Central memory CD8-positive, alpha-beta T cell (primary cell): ENCODE results near the gene ANKRD10.

Experiments
- ATAC-seq: fragments of 150-1000 bp; cut with Tn5 transposase; replicated peaks from 2 replicates; pipeline ENCODE4 v1.10.0; 2022; ENCODE audit warnings: mild to moderate bottlenecking, moderate FRiP score, moderate number of reproducible peaks; ENCODE audit not compliant: poor library complexity, severe bottlenecking; ENCODE audit errors: extremely low read depth
- DNase-seq, 2 donors: peaks; one replicate each; pipeline ENCODE4 v3.0.0; 2021; ENCODE audit warnings: low spot score in 2 of 2
- H3K27ac Mint-ChIP-seq: one replicate; pipeline ENCODE4 v1.8.0; 2022; ENCODE audit warnings: low read depth, mild to moderate bottlenecking, moderate library complexity, mixed read lengths
- H3K27me3 Mint-ChIP-seq: one replicate; pipeline ENCODE4 v1.8.0; 2022; ENCODE audit warnings: mixed read lengths
- H3K36me3 Mint-ChIP-seq: one replicate; pipeline ENCODE4 v1.8.0; 2022; ENCODE audit warnings: mild to moderate bottlenecking, moderate library complexity, mixed read lengths; ENCODE audit not compliant: insufficient read depth
- H3K4me1 Mint-ChIP-seq: one replicate; pipeline ENCODE4 v1.8.0; 2022; ENCODE audit warnings: mixed read lengths
- H3K4me3 Mint-ChIP-seq: one replicate; pipeline ENCODE4 v1.8.0; 2022; ENCODE audit warnings: mild to moderate bottlenecking, moderate library complexity, mixed read lengths
- H3K9me3 Mint-ChIP-seq: one replicate; pipeline ENCODE4 v1.8.0; 2022; ENCODE audit warnings: mixed read lengths

The ANKRD10 gene

DNA sequence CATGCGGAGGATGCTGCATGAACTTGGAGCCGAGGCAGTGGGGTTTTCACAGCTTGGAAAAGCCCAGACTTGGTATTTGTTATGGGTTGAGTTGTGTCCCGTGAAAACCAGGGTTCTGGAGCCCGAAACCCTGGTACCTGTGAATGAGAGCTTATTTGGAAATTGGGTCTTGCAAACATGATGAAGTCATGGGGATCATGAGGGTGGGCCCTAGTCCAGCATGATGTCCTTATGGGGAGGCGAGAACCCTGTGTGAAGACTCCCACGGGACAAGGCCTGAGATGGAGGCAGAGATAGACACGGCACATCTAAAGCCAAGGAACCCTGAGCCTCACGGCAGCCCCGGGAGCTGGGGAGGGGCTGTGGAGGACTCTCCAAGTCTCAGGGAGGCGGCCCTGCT lies 82.3 kb downstream of the ANKRD10 start:
- no peaks in the 10 kb centered on the region for H3K4me1 Mint-ChIP-seq
- ATAC-seq (no peak), DNase-seq (no peak)
- no peak overlapping the region for H3K27ac Mint-ChIP-seq
- H3K36me3 Mint-ChIP-seq: no peaks in the 10 kb centered on the region
- H3K27me3 Mint-ChIP-seq: peaks cover 52% of the 10 kb centered on the region
- H3K9me3 Mint-ChIP-seq: no peaks in the 10 kb centered on the region
- H3K4me3 Mint-ChIP-seq: no peak overlapping the region

DNA sequence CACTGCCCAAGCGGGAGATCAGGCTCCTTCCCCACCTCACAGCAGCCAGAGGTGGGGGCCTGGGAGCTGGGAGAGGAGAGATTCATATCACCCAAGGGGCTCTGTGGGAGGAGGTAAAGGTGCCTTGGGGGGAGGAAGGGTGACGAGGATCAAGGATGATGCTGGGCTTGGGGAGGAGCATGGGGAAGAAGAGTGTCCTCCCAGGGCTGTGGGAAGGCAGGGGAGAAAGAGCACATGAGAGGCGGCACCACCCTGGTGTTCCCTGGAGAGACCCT lies 82.7 kb downstream of the ANKRD10 start:
- peaks cover 52% of the 10 kb centered on the region for H3K27me3 Mint-ChIP-seq
- H3K36me3 Mint-ChIP-seq: no peaks in the 10 kb centered on the region
- no peaks in the 10 kb centered on the region for H3K4me1 Mint-ChIP-seq
- no peak overlapping the region for H3K4me3 Mint-ChIP-seq
- H3K9me3 Mint-ChIP-seq: no peaks in the 10 kb centered on the region
- H3K27ac Mint-ChIP-seq: no peak overlapping the region
- ATAC-seq (no peak), DNase-seq (no peak)

DNA sequence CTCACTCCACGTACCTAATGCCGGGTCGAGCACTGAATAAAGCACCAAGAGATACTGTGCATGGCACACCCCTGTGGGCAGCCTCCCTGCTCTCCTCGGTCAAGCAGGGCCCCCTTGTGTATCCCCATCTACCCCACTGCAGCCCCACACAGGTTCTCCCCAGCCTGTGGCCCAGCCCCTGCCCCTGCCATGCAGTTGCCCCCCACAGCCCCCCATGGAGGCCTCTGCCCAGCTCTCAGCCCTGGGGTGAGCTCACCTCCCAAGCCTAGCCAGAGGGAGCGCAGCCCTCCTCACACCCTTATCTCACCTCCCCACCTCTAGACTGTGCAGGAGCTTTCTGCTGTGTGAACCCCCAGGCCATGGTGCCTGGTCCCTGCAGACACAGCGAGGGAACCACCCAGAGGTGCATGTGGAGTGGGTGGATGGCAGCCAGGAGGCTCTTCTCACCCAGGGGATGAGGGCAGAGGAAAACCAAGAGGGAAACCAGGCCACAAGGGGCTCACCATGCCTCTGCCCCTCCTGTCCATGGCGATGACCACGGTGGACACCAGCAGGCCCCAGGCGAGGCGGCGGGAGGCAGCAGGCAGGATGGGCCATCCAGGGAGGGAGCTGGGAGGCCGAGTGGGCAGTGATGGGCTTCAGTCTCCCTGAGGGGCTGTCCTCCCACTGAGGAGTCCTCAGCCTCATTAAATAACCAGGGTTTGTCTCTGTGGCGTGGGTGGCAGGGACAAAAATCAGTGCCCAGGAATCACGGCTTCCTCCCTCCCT lies 83.2 kb downstream of the ANKRD10 start:
- Mint-ChIP-seq H3K27me3 (peaks cover 52% of the 10 kb centered on the region), H3K4me3 (no peak overlapping the region), H3K9me3 (no peaks in the 10 kb centered on the region), H3K27ac (no peak overlapping the region), H3K36me3 (no peaks in the 10 kb centered on the region), H3K4me1 (no peaks in the 10 kb centered on the region)
- DNase-seq: no peak
- no peak for ATAC-seq

DNA sequence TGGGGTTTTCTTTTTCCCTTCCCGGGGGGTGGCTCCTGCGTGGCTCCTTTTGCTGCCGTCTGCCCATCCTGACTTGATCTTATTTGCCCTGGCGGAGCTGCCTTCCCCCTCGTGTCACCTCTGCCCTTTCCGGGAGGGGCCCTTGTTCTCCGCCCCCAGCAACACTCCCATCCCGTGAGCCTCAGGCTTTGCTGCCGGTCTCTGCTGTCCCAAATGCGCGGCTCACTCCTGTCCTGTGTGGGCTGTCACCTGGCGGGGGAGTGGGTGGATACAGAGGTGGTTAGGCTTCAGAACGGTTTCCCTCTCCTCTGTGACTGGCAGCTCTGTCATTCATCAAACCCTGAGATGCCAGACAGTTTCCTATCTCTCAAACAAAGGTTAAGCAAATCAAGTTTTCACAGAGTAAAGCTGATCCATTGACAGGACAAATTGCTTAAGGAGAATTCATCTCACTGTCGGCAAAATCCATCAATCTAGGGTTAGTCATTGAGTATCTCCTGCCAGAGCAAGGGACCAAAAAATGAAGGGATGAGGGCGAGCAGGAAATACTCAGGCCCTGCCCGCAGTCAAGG lies 84.0 kb downstream of the ANKRD10 start:
- Mint-ChIP-seq H3K27me3 (peaks cover 52% of the 10 kb centered on the region), H3K27ac (no peak overlapping the region), H3K4me3 (no peak overlapping the region), H3K4me1 (no peaks in the 10 kb centered on the region), H3K9me3 (no peaks in the 10 kb centered on the region), H3K36me3 (no peaks in the 10 kb centered on the region)
- DNase-seq (no peak), ATAC-seq (no peak)

DNA sequence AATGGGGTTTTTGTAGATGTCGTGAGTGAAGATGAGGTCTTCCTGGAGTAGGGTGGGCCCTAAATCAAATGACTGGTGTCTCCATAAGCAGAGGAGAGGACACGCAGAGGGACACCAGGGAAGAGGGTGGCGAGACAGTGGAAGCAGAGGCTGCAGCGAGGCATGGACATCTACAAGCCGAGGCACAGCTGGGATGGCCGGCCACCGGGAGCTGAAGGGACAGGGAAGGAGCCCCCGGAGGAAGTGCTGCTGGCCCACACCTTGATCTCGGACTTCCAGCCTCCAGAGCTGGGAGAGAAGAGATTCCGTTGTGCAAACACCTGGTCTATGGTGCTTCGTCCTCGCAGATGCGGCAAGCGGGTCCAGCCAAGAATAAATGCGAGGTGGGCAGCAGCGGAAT lies 84.5 kb downstream of the ANKRD10 start:
- Mint-ChIP-seq H3K27ac (no peak overlapping the region), H3K27me3 (peaks cover 49% of the 10 kb centered on the region), H3K4me3 (no peak overlapping the region), H3K4me1 (no peaks in the 10 kb centered on the region), H3K9me3 (no peaks in the 10 kb centered on the region), H3K36me3 (no peaks in the 10 kb centered on the region)
- ATAC-seq: no peak
- no peak for DNase-seq

DNA sequence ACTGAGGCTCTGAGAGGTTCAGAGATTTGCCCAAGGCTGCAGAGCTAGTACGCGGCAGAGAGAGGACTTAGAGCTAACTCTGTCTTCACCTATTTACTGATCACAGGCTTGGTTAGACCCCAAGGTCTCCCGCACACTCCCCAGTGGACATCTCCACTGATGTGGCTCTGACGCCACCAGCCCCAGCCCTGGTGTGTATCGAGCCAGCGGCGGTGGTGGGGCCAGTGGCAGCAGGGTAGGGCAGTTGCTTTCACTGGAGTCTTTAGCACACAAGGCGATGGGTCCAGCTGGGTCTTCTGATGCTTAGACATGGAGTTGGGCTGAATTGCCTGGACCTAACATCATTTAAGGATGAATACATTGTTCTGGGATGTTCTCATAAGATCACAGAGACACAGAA lies 85.4 kb downstream of the ANKRD10 start:
- DNase-seq: no peak
- H3K27ac Mint-ChIP-seq: no peak overlapping the region

DNA sequence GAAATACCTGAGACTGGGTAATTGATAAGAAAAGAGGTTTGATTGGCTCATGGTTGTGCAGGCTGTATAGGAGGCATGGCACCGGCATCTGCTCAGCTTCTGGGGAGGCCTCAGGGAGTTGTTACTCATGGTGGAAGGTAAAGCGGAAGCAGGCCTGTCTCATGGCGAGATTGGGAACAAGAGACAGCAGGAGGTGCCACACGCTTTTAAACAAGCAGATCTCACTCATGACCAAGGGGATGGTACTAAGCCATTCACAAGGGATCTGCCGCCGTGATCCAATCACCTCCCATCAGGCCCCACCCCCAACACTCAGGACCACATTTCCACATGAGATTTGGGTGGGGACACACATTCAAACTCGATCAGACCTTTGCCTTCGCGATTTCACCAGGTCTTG lies 86.2 kb downstream of the ANKRD10 start:
- no peaks in the 10 kb centered on the region for H3K4me1 Mint-ChIP-seq
- H3K36me3 Mint-ChIP-seq: no peaks in the 10 kb centered on the region
- no peak for ATAC-seq
- H3K27me3 Mint-ChIP-seq: peaks cover 33% of the 10 kb centered on the region
- no peaks in the 10 kb centered on the region for H3K9me3 Mint-ChIP-seq
- no peak overlapping the region for H3K27ac Mint-ChIP-seq
- H3K4me3 Mint-ChIP-seq: no peak overlapping the region
- no peak for DNase-seq

More for the DNA sequence above, 85.4 kb downstream of the ANKRD10 start:
- no peak for ATAC-seq
- Mint-ChIP-seq H3K27me3 (peaks cover 41% of the 10 kb centered on the region), H3K4me3 (no peak overlapping the region), H3K36me3 (no peaks in the 10 kb centered on the region), H3K9me3 (no peaks in the 10 kb centered on the region), H3K4me1 (no peaks in the 10 kb centered on the region)
